CD14-positive monocyte (primary cell): ENCODE data around the gene NR2C2. TPM values are rescaled to one million over a fixed set of nuclear protein-coding genes. Genes with fewer than 3 reads are reported as not detected.

ENCODE experiments used
- DNase-seq, 3 donors: peaks; one replicate each; pipeline ENCODE4 v3.0.0-alpha.2; 2011 to 2022
- H2AFZ ChIP-seq: 2 replicates; pipeline ENCODE4 v1.6.0; 2012; ENCODE audit warnings: mild to moderate bottlenecking, low read depth, low read length, inconsistent platforms; ENCODE audit not compliant: insufficient read depth, poor library complexity, severe bottlenecking
- H3K27ac ChIP-seq, 2 donors: 1 replicate in 1 of 2; 2 replicates in 1 of 2; pipeline ENCODE4 v1.5.1; 2012 to 2013; ENCODE audit warnings: low read length in 2 of 2, control low read depth in 1 of 2, inconsistent platforms in 1 of 2, low read depth in 1 of 2, mild to moderate bottlenecking in 1 of 2
- H3K27me3 ChIP-seq, 2 donors: one replicate each; pipeline versions ENCODE4 v1.6.0 to v1.6.1; 2011 to 2013; ENCODE audit warnings: low read length in 2 of 2; ENCODE audit not compliant: control insufficient read depth in 2 of 2, insufficient read depth in 2 of 2
- H3K36me3 ChIP-seq, 2 donors: replicated peaks in 1 of 2; 1 replicate in 1 of 2; 2 replicates in 1 of 2; pipeline versions ENCODE4 v1.5.1 to v1.6.1; 2012 to 2013; ENCODE audit warnings: low read length in 2 of 2, control low read depth in 1 of 2, inconsistent platforms in 1 of 2, mild to moderate bottlenecking in 1 of 2; ENCODE audit not compliant: insufficient read depth in 2 of 2, control insufficient read depth in 1 of 2
- H3K4me1 ChIP-seq, 2 donors: 1 replicate in 1 of 2; 2 replicates in 1 of 2; pipeline versions ENCODE4 v1.5.1 to v1.6.1; 2012 to 2013; ENCODE audit warnings: low read length in 2 of 2, control low read depth in 1 of 2, inconsistent platforms in 1 of 2, mild to moderate bottlenecking in 1 of 2, moderate library complexity in 1 of 2; ENCODE audit not compliant: insufficient read depth in 2 of 2, control insufficient read depth in 1 of 2
- H3K4me2 ChIP-seq: replicated peaks from 2 replicates; pipeline ENCODE3; 2012; ENCODE audit warnings: low read length, moderate library complexity, mild to moderate bottlenecking; ENCODE audit not compliant: poor library complexity, severe bottlenecking; ENCODE audit errors: extremely low read depth
- H3K4me3 ChIP-seq, 3 experiments: fragments of 200-600 bp in 1 of 3; sonication (generic) in 1 of 3; replicated peaks in 1 of 3; 1 replicate in 2 of 3; 2 replicates in 1 of 3; pipeline ENCODE4 v1.5.1; 2011 to 2013; ENCODE audit warnings: low read length in 3 of 3, mild to moderate bottlenecking in 3 of 3, control low read depth in 2 of 3, low read depth in 2 of 3, inconsistent platforms in 1 of 3, moderate library complexity in 1 of 3
- H3K79me2 ChIP-seq: 2 replicates; pipeline ENCODE4 v1.6.0; 2012; ENCODE audit warnings: mild to moderate bottlenecking, control low read depth, inconsistent platforms, low read length, moderate library complexity; ENCODE audit not compliant: insufficient read depth
- H3K9ac ChIP-seq: 2 replicates; pipeline ENCODE4 v1.6.0; 2017; ENCODE audit warnings: low read length, mild to moderate bottlenecking; ENCODE audit not compliant: insufficient read depth, poor library complexity, severe bottlenecking
- H3K9me3 ChIP-seq, 2 donors: replicated peaks in 1 of 2; 1 replicate in 1 of 2; 2 replicates in 1 of 2; pipeline versions ENCODE4 v1.5.1 to v1.6.1; 2012 to 2013; ENCODE audit warnings: low read length in 2 of 2, control low read depth in 1 of 2; ENCODE audit not compliant: control insufficient read depth in 1 of 2, insufficient read depth in 1 of 2
- H4K20me1 ChIP-seq: 2 replicates; pipeline ENCODE4 v1.6.0; 2012; ENCODE audit warnings: mild to moderate bottlenecking, low read length, control low read depth, moderate library complexity; ENCODE audit not compliant: insufficient read depth
- H3K27ac Mint-ChIP-seq, 7 donors: one replicate each; pipeline ENCODE4 v1.8.0; 2020; ENCODE audit warnings: mild to moderate bottlenecking in 7 of 7, mixed read lengths in 7 of 7, moderate library complexity in 6 of 7, inconsistent platforms in 2 of 7
- H3K27me3 Mint-ChIP-seq, 3 donors: one replicate each; pipeline ENCODE4 v1.8.0; 2021 to 2022; ENCODE audit warnings: low read depth in 3 of 3, mild to moderate bottlenecking in 3 of 3, mixed read lengths in 3 of 3, moderate library complexity in 3 of 3, inconsistent platforms in 1 of 3
- H3K36me3 Mint-ChIP-seq, 2 donors: one replicate each; pipeline ENCODE4 v1.8.0; 2020; ENCODE audit warnings: mixed read lengths in 2 of 2, inconsistent platforms in 1 of 2, mild to moderate bottlenecking in 1 of 2
- H3K4me1 Mint-ChIP-seq: one replicate; pipeline ENCODE4 v1.8.0; 2020; ENCODE audit warnings: mild to moderate bottlenecking, mixed read lengths
- H3K4me3 Mint-ChIP-seq, 2 donors: one replicate each; pipeline ENCODE4 v1.8.0; 2020; ENCODE audit warnings: mild to moderate bottlenecking in 2 of 2, mixed read lengths in 2 of 2, moderate library complexity in 1 of 2
- H3K9me3 Mint-ChIP-seq, 7 donors: one replicate each; pipeline ENCODE4 v1.8.0; 2020 to 2022; ENCODE audit warnings: mixed read lengths in 7 of 7, mild to moderate bottlenecking in 6 of 7, moderate library complexity in 6 of 7, inconsistent platforms in 2 of 7
- CTCF ChIP-seq: fragments of 200-600 bp; IDR thresholded peaks from one replicate; pipeline ENCODE4 v1.8.0; 2022; ENCODE audit warnings: antibody characterized with exemption, mild to moderate bottlenecking
- WGBS: methylation state at CpG from one replicate; pipeline ENCODE4 v1.1.5; 2013; ENCODE audit warnings: missing lambda C conversion rate; ENCODE audit not compliant: insufficient coverage; 5-methylcytosine and 5-hydroxymethylcytosine counted together
- intact Hi-C, 2 donors: fragments of 100-400 bp; cut with micrococcal nuclease; formaldehyde crosslinking; loops; one replicate each; pipeline versions ENCODE4 v1.15.0 to v1.15.1; 2023
- polyA plus RNA-seq, 3 donors: library from polyadenylated mRNA; depleted of rRNA in 1 of 3; unstranded in 2 of 3; stranded (reverse) in 1 of 3; fragments of 300-500 nt in 2 of 3; fragments of >200 nt in 1 of 3; fragmentation: Illumina TruSeq in 2 of 3; gene quantifications; 1 replicate in 2 of 3; 2 replicates in 1 of 3; pipeline ENCODE4 v1.2.3, GENCODE V29; 2012 to 2021

NR2C2 gene
- polyA plus RNA-seq, 3 donors = 3.4 to 24.9 (median 3.8) TPM

- no peak for DNase-seq
- H3K36me3 Mint-ChIP-seq = no peaks in the 10 kb centered on the region
- H3K27ac ChIP-seq = no peak overlapping the region
- peaks cover 0 to 2% (median 0%) of the 10 kb centered on the region in 7 donors for H3K9me3 Mint-ChIP-seq
- no peaks in the 10 kb centered on the region for H4K20me1 ChIP-seq
- intact Hi-C loops = no loop called here
- H2AFZ ChIP-seq = no peak overlapping the region
- peaks cover 1 to 6% (median 2%) of the 10 kb centered on the region in 3 donors for H3K27me3 Mint-ChIP-seq
- no peaks in the 10 kb centered on the region for H3K9me3 ChIP-seq
- H3K27me3 ChIP-seq = no peaks in the 10 kb centered on the region
- H3K4me3 ChIP-seq = no peak overlapping the region
- no peak overlapping the region for H3K9ac ChIP-seq
- H3K4me3 Mint-ChIP-seq = no peak overlapping the region
- no peaks in the 10 kb centered on the region for H3K79me2 ChIP-seq
- no peaks in the 10 kb centered on the region for H3K4me1 Mint-ChIP-seq
- H3K27ac Mint-ChIP-seq = no peak overlapping the region
- 86% methylated on average over 3 of the region's 3 CpGs for WGBS
- no peak for TF ChIP-seq CTCF
- no peaks in the 10 kb centered on the region for H3K4me1 ChIP-seq
- no peaks in the 10 kb centered on the region for H3K36me3 ChIP-seq
- no peak overlapping the region for H3K4me2 ChIP-seq
These were observed 31.7 kb upstream of the NR2C2 start for GRCh38 chr3:14915636-14916222.

- Mint-ChIP-seq H3K27ac (no peak overlapping the region), H3K27me3 (peaks cover 0 to 6% (median 2%) of the 10 kb centered on the region in 3 donors), H3K36me3 (no peaks in the 10 kb centered on the region), H3K4me3 (no peak overlapping the region), H3K4me1 (no peaks in the 10 kb centered on the region), H3K9me3 (no peaks in the 10 kb centered on the region)
- intact Hi-C loops = no loop called here
- Histone ChIP-seq H3K27me3 (no peaks in the 10 kb centered on the region), H3K27ac (no peak overlapping the region), H2AFZ (no peak overlapping the region), H4K20me1 (no peaks in the 10 kb centered on the region), H3K4me1 (no peaks in the 10 kb centered on the region), H3K4me2 (no peak overlapping the region), H3K9ac (no peak overlapping the region), H3K79me2 (no peaks in the 10 kb centered on the region), H3K36me3 (no peaks in the 10 kb centered on the region), H3K4me3 (no peak overlapping the region), H3K9me3 (no peaks in the 10 kb centered on the region)
- no peak for DNase-seq
- 89% methylated on average over 11 of the region's 13 CpGs for WGBS
- no peak for TF ChIP-seq CTCF
These were observed 29.0 kb upstream of the NR2C2 start for GRCh38 chr3:14918356-14918860.
